Inferior parietal cortex (tissue), 1 donor: ENCODE data around the gene NCAM1.

ENCODE experiments used
- DNase-seq: peaks from one replicate; pipeline ENCODE4 v3.0.0-alpha.2; 2016; ENCODE audit errors: extremely low spot score

The NCAM1 gene

DNA sequence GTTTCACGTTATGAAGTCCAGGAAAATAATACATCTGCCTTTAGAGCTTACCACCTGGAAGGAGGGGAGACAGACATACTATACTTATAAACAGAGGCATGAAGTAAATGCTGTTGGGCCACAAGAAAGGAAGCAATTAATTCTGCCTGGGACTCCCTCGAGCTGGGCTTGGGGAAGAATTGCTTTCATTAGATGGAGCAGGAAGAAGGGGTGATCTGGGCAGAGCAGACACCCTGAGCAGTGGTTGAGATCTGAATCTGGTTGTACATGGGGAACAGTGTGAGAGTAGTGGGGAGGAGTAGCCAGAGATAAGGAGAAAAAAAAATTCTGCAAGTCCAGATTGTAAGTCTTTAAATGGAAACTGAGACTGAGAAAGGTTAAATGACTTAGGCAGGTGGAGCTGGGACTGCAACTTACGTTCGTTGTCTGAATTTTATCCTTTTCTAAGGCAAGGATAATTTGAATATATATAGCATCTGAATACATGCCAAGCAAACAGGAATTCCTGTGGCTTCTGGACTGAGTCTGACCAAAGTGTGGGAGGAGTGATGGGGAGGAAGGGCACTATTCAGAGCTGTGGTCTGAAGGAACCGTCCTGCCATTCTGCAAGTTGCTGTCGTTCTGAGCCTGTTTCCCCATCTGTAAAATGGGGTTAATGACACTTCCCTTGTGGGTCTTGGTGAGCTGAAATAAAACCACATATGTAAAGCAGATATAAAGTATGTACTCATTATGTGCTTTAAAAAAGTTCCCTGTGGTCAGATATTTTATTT is 7.9 kb downstream of the NCAM1 start:
- no peak for DNase-seq

DNA sequence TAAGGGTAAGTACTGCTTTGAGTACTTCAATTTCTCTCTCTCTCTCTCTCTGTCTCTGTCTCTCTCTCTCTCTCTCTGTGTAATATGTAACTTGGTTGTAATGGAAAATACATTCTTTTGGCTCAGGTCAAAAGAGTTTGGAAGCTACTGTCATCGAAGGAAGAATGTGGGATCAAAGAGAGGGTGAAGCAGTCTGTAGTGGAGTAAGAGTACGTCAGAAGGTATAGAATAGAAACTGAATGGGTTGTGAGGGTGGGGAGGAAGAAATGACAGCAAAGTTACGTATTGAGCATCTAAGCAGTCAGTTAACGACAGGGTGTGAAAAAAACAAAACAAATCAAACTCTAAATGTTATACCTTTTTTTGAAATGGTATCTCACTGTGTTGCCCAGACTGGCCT is 10.0 kb downstream of the NCAM1 start:
- no peak for DNase-seq

DNA sequence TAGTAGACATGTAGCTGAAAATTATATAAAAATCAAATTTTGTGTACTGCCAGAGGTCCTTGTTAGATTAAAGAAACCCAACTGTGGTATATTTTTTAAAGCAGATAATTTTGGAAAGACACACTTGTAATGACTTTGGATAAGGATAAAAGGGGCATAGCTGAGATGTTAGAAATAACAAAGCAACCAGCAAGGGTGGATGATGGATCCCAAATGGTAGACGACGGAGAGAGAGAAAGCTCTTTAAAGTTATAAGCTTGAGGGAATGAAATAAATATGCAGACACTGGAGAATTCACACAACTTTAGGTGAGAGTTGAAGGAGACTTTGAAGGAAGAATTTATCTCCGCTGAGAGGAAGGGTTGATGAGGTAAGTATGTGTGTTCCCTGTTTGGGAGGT is 10.6 kb downstream of the NCAM1 start:
- no peak for DNase-seq

DNA sequence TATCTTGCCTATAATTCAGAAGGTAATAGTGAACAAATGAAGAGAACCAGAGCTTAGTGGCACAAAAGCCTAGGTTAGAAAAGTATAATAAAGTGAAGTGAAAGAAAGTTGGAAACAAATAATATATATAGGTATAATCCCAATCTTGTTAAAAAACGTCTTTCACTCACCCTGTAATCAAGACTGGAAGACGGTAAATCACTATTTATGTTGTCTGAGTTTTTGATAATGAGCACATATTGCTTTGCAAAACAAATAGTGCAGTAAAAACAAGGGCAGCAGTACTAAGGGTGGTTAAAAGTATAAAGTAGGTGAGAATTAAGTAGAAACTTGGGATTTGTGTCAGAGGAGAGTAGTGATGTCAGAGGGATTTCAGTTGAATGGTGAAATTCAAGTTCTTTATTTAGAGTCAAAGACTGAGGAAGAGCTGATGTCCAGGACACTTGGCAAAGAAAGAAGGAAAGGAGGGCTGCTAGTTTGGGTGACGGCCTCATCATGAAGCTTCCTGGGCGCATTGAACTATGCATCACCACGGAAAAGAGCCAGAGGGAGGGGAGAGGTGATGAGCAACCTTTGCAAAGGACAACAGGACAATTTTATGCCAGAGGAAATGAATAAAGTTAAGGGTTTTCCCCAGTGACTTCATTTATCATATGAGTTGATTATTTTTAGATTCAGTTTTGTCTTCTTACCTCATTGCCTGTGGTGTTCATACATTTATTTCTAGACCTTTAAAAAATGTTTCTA is 11.4 kb downstream of the NCAM1 start:
- no peak for DNase-seq

DNA sequence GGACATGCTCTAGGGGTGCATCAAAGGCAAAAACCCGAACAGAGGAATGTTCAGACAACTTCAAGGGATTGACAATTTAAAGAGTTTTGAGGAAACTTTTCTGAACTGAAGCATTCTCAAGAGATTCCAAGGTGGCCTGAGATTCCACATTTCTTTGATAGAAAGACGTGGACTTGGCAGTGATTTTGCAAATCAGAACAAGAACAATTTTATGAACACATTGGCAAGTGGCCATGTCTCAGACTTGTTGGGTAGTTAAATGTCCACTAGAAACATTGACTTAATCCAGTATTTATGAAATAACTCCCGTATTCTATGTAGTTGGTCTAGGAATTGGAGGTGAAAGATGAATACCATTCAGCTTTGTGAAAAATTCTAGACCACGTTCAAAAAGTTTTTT is 13.8 kb downstream of the NCAM1 start:
- no peak for DNase-seq

DNA sequence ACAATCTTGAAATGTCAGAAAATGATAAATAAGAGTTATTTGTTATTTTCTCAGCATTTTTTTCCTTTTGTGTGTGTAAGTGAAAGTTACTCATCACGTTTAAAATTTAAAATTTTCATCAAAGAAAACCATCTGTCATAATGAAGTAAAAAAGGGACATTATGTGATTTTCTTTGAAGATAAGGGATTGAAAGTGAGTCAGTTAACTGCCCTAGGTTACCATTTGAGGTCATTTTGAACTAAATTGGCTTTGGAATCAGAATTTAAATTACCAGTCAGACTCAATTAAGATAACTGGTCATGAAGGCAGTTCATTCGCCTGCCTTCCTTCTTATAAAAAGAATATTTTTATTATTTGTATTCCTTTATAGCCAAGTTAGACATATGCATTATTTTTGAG is 14.3 kb downstream of the NCAM1 start:
- no peak for DNase-seq

DNA sequence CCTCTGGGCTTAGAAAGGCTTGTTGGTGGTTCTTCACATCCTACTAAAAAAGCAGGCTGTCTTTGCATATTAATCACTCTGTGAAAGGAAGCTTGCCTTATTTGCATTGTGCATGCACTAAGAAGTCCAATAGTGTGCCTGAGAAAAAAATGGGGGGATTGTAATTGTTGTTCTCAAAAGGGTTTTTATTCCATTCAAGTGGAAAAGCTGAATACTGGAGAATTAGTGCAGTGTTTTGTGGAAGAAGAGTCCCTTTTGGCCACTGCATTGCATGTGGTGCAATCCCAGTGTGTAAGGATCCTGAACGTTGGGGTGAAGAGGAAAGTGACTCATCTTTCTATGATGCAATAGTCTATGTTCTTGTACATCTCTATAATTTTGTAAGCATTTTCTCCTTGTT is 16.5 kb downstream of the NCAM1 start:
- DNase-seq: peak; percentile 85

DNA sequence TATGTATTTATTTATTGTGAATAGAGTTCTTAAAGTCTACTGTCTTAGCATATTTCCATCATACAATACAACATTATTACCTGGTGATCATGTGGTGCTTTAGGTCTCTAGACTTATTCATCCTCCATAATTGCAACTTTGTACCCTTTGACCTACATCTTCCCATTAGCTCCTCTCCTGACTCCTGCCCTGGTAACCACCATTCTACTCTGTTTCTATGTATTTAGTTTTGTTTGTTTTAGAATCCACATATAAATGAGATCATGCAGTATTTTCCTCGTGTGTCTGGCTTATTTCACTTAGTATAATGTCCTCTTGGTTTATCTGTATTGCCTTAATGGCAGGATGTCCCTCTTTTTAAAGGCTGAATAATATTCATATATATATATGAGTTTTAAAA is 22.7 kb downstream of the NCAM1 start:
- no peak for DNase-seq

DNA sequence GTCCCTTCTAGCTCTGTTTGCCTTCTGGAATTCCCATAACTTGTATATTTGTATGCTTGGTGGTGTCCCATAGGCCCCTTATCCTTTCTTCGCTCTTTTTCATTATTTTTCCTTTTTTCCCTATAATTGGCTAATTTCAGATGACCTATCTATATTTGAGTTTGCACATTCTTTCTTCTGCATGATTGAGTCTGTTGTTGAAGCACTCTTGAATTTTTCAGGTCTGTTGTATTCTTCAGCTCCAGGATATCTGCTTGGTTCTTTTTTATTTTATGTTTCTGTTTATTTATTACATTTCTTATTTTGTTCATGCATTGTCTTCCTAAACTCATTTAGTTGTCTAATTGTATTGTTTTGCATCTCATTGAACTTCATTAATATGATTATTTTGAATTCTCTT is 28.0 kb downstream of the NCAM1 start:
- no peak for DNase-seq

DNA sequence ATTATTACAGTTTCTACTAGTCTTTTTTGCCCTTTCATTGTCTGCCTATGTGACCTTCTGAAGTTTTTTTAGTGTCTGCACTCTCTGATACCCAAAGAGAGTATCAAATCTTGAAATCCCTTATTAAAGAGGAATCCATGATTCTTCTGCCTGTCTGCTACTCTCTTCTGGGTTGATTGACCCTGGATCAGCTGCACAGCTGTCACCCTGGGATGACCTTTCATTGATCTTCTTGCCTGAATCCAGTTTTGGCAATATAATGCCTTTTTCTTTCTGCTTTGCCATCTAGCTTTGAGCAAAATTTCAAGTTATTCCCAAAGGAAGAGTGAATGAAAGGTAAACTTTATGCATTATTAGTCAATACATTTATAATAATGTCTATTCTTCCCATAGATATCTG is 32.6 kb downstream of the NCAM1 start:
- DNase-seq: no peak

DNA sequence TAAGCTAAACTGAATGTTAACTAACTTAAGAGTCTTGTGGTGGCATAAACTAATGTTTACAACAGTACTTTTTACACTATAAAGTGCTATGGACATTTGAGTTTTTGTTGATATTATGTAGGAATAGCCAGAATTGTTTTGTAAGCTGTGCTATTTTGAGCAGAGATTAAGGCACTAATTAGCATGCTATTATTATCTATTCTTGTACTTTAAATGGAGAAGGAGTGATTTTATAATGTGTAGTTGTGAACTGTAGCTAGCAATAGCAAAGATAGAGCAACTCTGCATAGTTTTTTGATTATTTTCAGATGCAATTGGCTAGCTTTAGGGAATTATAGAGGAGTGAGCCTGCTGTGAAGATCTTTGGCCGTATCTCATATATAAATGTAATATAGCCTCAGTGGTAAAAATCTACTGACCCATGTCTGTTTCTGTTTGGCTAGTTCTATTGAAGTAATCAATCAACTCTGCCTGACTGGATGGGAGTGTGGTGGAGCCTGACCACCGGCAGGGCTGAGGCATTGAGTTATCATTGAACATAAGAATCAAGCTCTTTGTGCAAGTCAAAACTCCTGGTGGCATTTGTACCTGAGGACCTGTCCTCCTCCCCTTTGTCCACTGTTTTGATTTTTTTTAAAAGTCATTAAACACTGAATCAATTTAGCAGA is 34.3 kb downstream of the NCAM1 start:
- no peak for DNase-seq

DNA sequence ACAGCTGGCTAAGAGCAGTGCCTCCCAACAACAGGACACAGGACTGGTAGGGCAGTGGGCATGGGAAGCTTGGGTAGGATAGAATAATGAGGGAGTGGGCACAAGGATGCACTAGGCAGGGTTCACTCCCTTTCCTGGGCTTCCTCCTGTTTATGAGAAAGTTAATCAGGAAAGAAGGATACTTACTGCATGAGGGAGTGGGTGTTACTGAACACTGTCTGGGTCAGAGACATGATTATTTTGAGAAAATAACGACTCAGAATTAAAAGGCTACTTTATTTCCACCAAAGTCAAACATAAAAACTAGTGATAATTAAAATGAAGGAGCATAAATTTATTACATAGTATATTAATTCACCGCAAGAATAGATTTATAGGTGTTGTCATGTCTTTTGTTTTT is 35.8 kb downstream of the NCAM1 start:
- DNase-seq: no peak

DNA sequence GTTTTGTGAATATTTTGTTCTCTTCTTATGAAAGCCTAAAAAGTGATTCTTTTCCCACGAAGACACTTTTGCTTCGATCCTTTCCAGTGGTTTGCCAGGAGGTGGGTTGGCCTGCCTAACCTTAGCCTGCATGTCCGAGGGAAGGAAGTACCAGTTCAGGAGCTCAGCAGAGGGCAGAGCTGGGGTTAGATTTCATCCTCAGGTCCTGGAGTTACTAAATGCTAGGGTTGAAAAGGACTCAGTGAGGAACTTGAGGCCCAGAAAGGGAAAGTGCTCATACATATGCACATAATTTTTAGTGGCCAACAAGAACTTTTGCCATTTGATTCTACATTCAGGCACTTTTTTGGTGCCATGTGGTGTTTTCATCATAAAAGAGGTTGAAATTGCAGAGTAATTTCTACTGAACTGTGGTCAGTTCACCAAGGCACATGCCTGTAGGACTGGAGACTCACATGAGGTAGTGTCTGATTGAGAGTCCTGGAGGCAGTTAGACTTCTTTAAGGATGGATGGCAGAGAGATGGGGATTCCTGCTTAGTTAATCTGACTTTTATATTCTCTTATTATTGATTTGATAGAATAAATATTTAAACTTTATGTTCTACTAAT is 36.7 kb downstream of the NCAM1 start:
- DNase-seq: no peak

DNA sequence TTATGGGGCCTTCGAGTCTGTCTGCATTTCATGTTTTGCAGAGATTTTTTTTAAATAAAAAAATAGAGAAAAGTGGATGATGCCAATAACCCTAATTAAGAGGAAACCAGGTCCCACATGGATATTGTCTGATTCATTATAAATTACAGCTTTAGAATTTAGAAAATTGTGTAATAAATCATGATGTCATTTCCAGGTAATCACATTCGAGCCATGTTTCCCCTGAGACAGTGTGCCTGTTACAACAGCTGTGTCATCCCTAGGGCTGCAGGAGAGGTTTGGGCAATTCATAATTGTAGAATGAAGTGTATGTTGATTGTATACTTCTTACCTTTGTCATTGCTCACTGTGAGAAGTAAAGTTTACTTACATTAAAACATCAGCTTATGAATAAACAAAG is 38.3 kb downstream of the NCAM1 start:
- DNase-seq: no peak

DNA sequence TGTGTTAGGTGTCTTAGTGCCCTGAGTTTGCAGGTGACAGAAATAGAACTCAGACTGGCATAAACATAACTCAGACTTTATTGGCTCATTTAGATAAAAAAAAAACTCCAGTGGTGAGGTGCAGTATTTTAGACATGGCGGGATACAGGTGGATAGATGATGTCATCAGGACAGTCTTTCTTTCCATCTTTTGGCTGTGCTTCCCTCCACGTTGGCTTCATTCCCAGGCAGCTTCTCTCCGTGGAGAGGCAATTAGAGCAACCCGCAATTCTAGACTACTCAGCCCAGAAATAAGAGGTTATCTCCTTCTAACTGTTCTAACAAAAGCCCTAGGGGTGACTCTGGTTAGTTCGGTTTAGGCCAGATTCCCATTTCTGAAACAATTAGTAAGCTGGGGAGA is 40.5 kb downstream of the NCAM1 start:
- no peak for DNase-seq

DNA sequence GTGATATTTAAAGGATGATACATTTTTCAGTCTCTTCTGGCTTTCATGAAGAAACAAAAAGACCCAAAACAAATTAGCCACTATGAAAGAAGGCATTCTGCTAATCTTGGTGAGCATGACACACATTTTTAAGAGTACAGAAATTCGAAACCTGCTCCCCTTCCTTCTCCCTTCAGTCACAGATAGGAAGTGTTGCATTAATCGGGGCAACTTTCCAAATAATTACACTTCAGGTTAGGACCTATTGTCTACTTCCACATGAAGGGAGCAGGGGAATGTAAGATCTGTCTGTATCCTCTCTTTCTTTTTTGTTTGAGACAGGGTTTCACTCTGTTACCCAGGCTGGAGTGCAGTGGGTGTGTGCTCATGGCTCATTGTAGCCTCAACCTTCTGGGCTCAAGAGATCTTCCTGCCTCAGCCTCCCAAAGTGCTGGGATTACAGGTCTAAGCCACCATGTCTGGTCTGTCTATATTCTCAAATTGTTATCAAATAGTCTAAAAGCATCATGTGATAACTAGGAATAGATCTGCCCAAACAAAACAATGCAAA is 45.8 kb downstream of the NCAM1 start:
- DNase-seq: no peak

DNA sequence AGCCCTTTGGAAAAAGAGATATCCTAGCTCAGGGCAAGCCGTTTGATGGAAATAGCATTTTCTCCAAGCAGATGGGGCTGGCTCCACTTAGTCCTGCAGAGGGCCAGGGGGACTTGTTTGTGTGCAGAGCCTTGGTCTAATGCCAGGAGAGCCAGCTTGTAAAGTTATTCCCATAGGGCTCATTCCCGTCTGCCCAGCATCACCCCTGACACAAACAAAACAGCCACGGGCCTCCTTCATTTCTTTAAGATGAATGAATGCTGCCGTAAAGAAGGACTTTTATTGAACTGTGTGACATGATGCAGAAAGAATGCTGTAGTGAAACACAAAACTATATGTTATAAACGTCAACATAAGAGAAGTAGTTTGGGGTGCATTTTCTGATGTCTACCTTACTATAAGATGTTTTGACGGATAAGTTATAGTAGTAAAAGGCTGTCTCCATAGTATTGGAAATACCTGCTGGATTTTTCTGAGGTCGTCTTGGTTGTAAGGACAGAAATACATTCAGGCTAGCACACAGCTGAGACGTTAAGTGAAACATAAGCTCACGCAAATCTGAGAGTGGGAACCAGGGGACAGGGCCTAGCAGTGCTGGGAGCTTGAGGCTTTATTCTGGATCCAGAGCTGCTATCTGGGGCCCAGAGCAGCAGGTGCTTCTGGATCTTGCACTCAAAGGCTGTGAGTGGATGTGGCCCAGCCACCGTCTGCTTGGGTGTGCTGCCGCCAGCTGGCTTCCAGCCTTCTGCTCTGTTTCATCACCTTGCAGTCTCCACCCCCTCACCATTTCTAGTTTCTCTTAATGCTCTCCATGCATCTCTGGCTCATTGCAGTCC is 53.3 kb downstream of the NCAM1 start:
- peak; percentile 41 for DNase-seq

DNA sequence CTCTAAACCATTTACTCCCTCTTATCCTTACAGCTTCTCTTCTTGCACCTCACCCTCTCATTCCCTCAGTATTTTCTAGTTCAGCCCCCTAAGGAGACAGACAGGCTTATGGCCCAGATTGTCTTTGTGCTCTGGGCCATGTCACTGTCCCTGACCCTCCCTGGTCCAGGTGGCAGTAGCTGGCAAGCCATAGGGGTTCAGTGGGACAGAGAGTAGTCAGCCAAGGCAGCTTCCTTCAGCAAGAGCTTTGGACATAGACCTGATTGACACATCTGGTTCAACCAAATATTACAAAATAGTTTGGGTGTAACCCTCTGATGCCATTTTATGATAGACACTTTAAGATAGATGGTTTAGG is 53.9 kb downstream of the NCAM1 start:
- DNase-seq: no peak

DNA sequence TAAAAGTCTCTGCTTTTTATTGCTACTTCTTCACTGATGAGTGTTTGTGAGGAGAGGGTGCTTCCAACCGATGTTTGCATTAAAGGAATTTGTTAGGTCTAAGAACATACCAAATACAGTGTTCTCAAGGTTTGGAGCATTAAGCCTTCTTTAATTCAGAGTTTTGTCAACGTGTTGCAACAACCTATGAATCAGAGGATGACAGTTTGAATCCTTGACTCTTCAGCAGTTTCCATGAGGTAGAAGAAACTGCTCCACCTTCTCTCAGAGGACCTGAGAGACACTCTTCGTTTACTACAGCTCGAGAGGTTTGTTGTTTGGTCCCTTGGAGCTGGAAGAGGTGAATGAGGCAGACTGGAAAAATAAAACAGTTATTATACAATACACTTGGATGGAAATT is 55.7 kb downstream of the NCAM1 start:
- no peak for DNase-seq

DNA sequence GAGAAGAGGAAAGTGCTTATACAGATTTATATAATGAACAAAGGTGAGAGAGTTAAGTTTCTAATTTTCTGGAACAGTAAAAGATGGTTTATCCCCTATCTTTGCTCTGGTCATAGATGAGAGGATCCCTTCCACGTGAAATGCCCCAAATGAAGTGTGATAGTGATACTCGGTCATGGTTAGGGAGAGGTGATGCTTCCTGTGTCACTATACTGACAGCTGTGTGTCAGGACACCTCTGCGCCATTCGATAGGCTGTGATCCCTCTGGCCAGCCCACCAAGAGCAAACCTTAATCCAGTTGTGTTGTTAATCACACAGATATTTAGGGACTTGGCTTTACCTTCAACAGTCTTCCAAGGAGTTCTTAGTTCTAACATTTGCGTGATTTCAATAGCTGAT is 57.7 kb downstream of the NCAM1 start:
- DNase-seq: no peak

DNA sequence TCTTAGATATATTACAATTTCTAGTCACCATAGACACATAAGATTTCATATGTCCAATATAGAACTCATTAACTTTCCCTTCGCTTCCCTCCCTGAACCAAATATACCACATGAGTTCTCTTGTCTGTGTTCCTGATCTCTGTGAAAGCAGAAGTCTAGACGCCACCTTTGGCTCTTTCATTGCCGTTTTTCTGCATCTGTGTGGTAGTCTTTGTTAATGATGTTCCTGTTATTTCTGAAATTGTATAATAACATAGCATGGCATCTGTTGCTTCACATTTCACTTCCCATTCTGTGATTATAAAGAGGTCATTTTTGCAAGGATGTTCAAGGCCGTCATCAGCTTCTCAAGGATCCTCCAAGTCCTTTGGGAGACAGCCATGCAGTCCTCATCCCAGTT is 58.5 kb downstream of the NCAM1 start:
- no peak for DNase-seq
